ENCODE results near the gene GHRH.

- no peak for TF ChIP-seq RCOR1 (IDR thresholded peaks at IDR 0.05; ENCODE audit: low read depth, low read length)
- peak in 1 of 2 experiments; percentile 30; a peak in 1 of 5 replicates for TF ChIP-seq EP300 (IDR thresholded peaks at IDR 0.05)
- no peak for TF ChIP-seq CTCF (IDR thresholded peaks at IDR 0.05)
- TF ChIP-seq NR3C1 (IDR thresholded peaks at IDR 0.05): no peak
- TF ChIP-seq ZFP36 (IDR thresholded peaks at IDR 0.05; ENCODE audit: borderline replicate concordance, partially characterized antibody): no peak
- TF ChIP-seq POLR2A (IDR thresholded peaks at IDR 0.05; ENCODE audit: low read length): no peak
- peak in 1 of 2 experiments; percentile 57; a peak in 2 of 5 replicates for TF ChIP-seq JUN (IDR thresholded peaks at IDR 0.05)
- TF ChIP-seq CEBPB (IDR thresholded peaks at IDR 0.05): no peak
- no peak for TF ChIP-seq RAD21 (conservative IDR thresholded peaks at IDR 0.05 in 1 of 2, IDR thresholded peaks at IDR 0.05 in 1 of 2)
- no peak for TF ChIP-seq GATA3 (IDR thresholded peaks at IDR 0.05; ENCODE audit: borderline replicate concordance)
- TF ChIP-seq POLR2AphosphoS2 (conservative IDR thresholded peaks at IDR 0.05; ENCODE audit: low read length): no peak
- TF ChIP-seq MAZ (IDR thresholded peaks at IDR 0.05; ENCODE audit: borderline replicate concordance, low read depth, low read length): no peak
- TF ChIP-seq, protein P1, sequence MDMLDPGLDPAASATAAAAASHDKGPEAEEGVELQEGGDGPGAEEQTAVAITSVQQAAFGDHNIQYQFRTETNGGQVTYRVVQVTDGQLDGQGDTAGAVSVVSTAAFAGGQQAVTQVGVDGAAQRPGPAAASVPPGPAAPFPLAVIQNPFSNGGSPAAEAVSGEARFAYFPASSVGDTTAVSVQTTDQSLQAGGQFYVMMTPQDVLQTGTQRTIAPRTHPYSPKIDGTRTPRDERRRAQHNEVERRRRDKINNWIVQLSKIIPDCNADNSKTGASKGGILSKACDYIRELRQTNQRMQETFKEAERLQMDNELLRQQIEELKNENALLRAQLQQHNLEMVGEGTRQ (IDR thresholded peaks at IDR 0.05): no peak
Observed at GRCh38 chr20:37294262-37294981, 32.8 kb upstream of the GHRH start.
